Testis (tissue), 2 donors: Measurements from ENCODE around the gene PPP1R9A.

ENCODE experiments used
- CTCF ChIP-seq, 3 experiments: fragments of 450-650 bp in 2 of 3; fragments of 200-600 bp in 1 of 3; sonication (generic) in 1 of 3; IDR thresholded peaks; one replicate each; pipeline ENCODE4 v1.5.1; 2016 to 2019; ENCODE audit warnings: antibody characterized with exemption in 3 of 3, mild to moderate bottlenecking in 2 of 3, moderate library complexity in 1 of 3
- POLR2A ChIP-seq: fragments of 450-650 bp; IDR thresholded peaks from one replicate; pipeline ENCODE4 v1.6.1; 2017; ENCODE audit warnings: antibody characterized with exemption, mild to moderate bottlenecking, moderate library complexity

GRCh38 chr7:95303013-95303905 is 395.9 kb downstream of the PPP1R9A start:
- TF ChIP-seq CTCF (IDR thresholded peaks at IDR 0.05), result no peak
- no peak for TF ChIP-seq POLR2A
